Caki2 (cell line): ENCODE measurements around the gene ZNF140. TPM values are rescaled to one million over a fixed set of nuclear protein-coding genes. Genes with fewer than 3 reads are reported as not detected.

Source experiments
- DNase-seq: peaks from one replicate; pipeline ENCODE4 v3.0.0-alpha.2; 2015; ENCODE audit warnings: low read depth
- in situ Hi-C: cut with HindIII; loops from 2 replicates; pipeline ENCODE4 v1.10.0; 2016; ENCODE audit warnings: low sequenced_read_pairs, low pct_unique_long_range_greater_than_20kb, mixed read lengths
- total RNA-seq: library from RNA; depleted of rRNA; stranded (reverse); fragments of >200 nt; shearing (Covaris generic); gene quantifications from 2 replicates; pipeline ENCODE4 v1.2.3, GENCODE V29; 2014; ENCODE audit warnings: low replicate concordance; rRNA removed

Gene ZNF140
- 8.6 and 14.1 TPM in 2 replicates for total RNA-seq

GRCh38 chr12:133080368-133081158 is at the start of gene ZNF140:
Gene ZNF140 (plus strand): TSS chr12:133080923. CDS start chr12:133081321, 398 bp downstream.
- DNase-seq: peak; percentile 96
- in situ Hi-C loops: no loop called here

- in situ Hi-C loops: no loop called here
- DNase-seq: peak; percentile 99
Observed at GRCh38 chr12:133037207-133038005, 43.3 kb upstream of the ZNF140 start, which contains the start of gene ZNF84. Gene ZNF84 (plus strand): TSS chr12:133037509. CDS start chr12:133041468, 3,959 bp downstream.

- in situ Hi-C loops: no loop called here
- peak; percentile 12 for DNase-seq
Observed at GRCh38 chr12:133038118-133038709, 42.5 kb upstream of the ZNF140 start.

GRCh38 chr12:133046698-133047097 is 34.0 kb upstream of the ZNF140 start:
- no peak for DNase-seq
- in situ Hi-C loops: no loop called here

- DNase-seq: peak; percentile 31
- in situ Hi-C loops: no loop called here
Observed at GRCh38 chr12:133057446-133057845, 23.3 kb upstream of the ZNF140 start.

GRCh38 chr12:133058203-133059113 is 22.3 kb upstream of the ZNF140 start:
- in situ Hi-C loops: no loop called here
- peak; percentile 47 for DNase-seq

- in situ Hi-C loops: no loop called here
- no peak for DNase-seq
Observed at GRCh38 chr12:133061954-133062353, 18.8 kb upstream of the ZNF140 start.

- in situ Hi-C loops: no loop called here
- no peak for DNase-seq
Observed at GRCh38 chr12:133063556-133063955, 17.2 kb upstream of the ZNF140 start.

- in situ Hi-C loops: no loop called here
- no peak for DNase-seq
Observed at GRCh38 chr12:133073836-133074235, 6.9 kb upstream of the ZNF140 start.

- peak; percentile 99 for DNase-seq
- in situ Hi-C loops: no loop called here
Observed at GRCh38 chr12:133080026-133080367, 726 bp upstream of the ZNF140 start.

GRCh38 chr12:133081159-133081780 is 547 bp downstream of the ZNF140 start:
- DNase-seq: peak; percentile 25
- in situ Hi-C loops: no loop called here

- DNase-seq: no peak
- in situ Hi-C loops: no loop called here
Observed at GRCh38 chr12:133083345-133083744, 2.6 kb downstream of the ZNF140 start.

GRCh38 chr12:133105620-133106019 is 24.9 kb downstream of the ZNF140 start:
- DNase-seq: peak; percentile 32
- in situ Hi-C loops: no loop called here

GRCh38 chr12:133106253-133106652 is 25.5 kb downstream of the ZNF140 start:
- in situ Hi-C loops: no loop called here

GRCh38 chr12:133107121-133107520 is 26.4 kb downstream of the ZNF140 start:
- DNase-seq: no peak
- in situ Hi-C loops: no loop called here

More at GRCh38 chr12:133106253-133106652, 25.5 kb downstream of the ZNF140 start:
- peak; percentile 49 for DNase-seq

GRCh38 chr12:133108150-133108549 is 27.4 kb downstream of the ZNF140 start:
- no peak for DNase-seq
- in situ Hi-C loops: no loop called here

- DNase-seq: peak; percentile 25
- in situ Hi-C loops: no loop called here
Observed at GRCh38 chr12:133120385-133121191, 39.9 kb downstream of the ZNF140 start.
